Osteoblast (primary cell): ENCODE data around the gene NTRK3. TPM values are rescaled to one million over a fixed set of nuclear protein-coding genes. Genes with fewer than 3 reads are reported as not detected.

ENCODE experiments used
- DNase-seq: peaks from one replicate; pipeline ENCODE4 v3.0.0; 2011; ENCODE audit warnings: low spot score, mixed read lengths; ENCODE audit not compliant: insufficient read length; ENCODE audit errors: missing footprints
- H2AFZ ChIP-seq: 2 replicates; pipeline ENCODE4 v1.6.0; 2011; ENCODE audit warnings: mild to moderate bottlenecking, low read length
- H3K27ac ChIP-seq: 2 replicates; pipeline ENCODE4 v1.5.1; 2011; ENCODE audit warnings: mild to moderate bottlenecking, low read depth, low read length, moderate library complexity
- H3K27me3 ChIP-seq: 2 replicates; pipeline ENCODE4 v1.6.0; 2012; ENCODE audit warnings: mild to moderate bottlenecking, control low read depth, inconsistent platforms, low read length, moderate library complexity; ENCODE audit not compliant: insufficient read depth
- H3K36me3 ChIP-seq: 2 replicates; pipeline ENCODE4 v1.5.1; 2011; ENCODE audit warnings: mild to moderate bottlenecking, low read length, control low read depth, moderate library complexity; ENCODE audit not compliant: insufficient read depth
- H3K4me1 ChIP-seq: 2 replicates; pipeline ENCODE4 v1.5.1; 2011; ENCODE audit warnings: mild to moderate bottlenecking, low read length, control low read depth, moderate library complexity; ENCODE audit not compliant: insufficient read depth
- H3K4me2 ChIP-seq: 2 replicates; pipeline ENCODE4 v1.6.0; 2011; ENCODE audit warnings: mild to moderate bottlenecking, low read length; ENCODE audit not compliant: insufficient read depth
- H3K4me3 ChIP-seq: fragments of 200-600 bp; sonication (generic); 3 replicates; pipeline ENCODE4 v1.5.1; 2012; ENCODE audit warnings: mild to moderate bottlenecking, low read length, inconsistent platforms; ENCODE audit not compliant: insufficient read depth
- H3K79me2 ChIP-seq: 2 replicates; pipeline ENCODE4 v1.6.0; 2012; ENCODE audit warnings: mild to moderate bottlenecking, low read length, control low read depth, inconsistent platforms; ENCODE audit not compliant: insufficient read depth
- H3K9me3 ChIP-seq: 2 replicates; pipeline ENCODE4 v1.5.1; 2011; ENCODE audit warnings: low read depth, low read length, control low read depth
- H4K20me1 ChIP-seq: 2 replicates; pipeline ENCODE4 v1.6.0; 2012; ENCODE audit warnings: mild to moderate bottlenecking, low read length, control low read depth; ENCODE audit not compliant: insufficient read depth
- CTCF ChIP-seq: IDR thresholded peaks from 2 replicates; pipeline ENCODE4 v1.5.1; 2011; ENCODE audit warnings: mild to moderate bottlenecking, low read depth, low read length, moderate library complexity; ENCODE audit errors: extremely low read depth
- total RNA-seq: library from RNA; depleted of rRNA; stranded (reverse); fragments of >200 nt; gene quantifications from 2 replicates; pipeline ENCODE4 v1.2.3, GENCODE V29; 2012

Gene NTRK3
- total RNA-seq, 1 donor: 0.72 TPM

- Histone ChIP-seq H4K20me1 (no peaks in the 10 kb centered on the region), H3K36me3 (no peaks in the 10 kb centered on the region), H3K27ac (no peak overlapping the region), H3K4me3 (no peak overlapping the region), H3K27me3 (no peaks in the 10 kb centered on the region), H3K4me2 (no peak overlapping the region), H3K9me3 (no peaks in the 10 kb centered on the region), H3K4me1 (peaks cover 3% of the 10 kb centered on the region), H3K79me2 (no peaks in the 10 kb centered on the region), H2AFZ (no peak overlapping the region)
- no peak for DNase-seq
- TF ChIP-seq CTCF: no peak
Observed at GRCh38 chr15:88019656-88020055, 236.9 kb downstream of the NTRK3 start.

- no peaks in the 10 kb centered on the region for H3K9me3 ChIP-seq
- no peaks in the 10 kb centered on the region for H3K27me3 ChIP-seq
- peaks cover 3% of the 10 kb centered on the region for H3K4me1 ChIP-seq
- H3K79me2 ChIP-seq: no peaks in the 10 kb centered on the region
- no peak overlapping the region for H3K4me3 ChIP-seq
- H3K27ac ChIP-seq: no peak overlapping the region
- no peak for DNase-seq
- H2AFZ ChIP-seq: no peak overlapping the region
- no peaks in the 10 kb centered on the region for H3K36me3 ChIP-seq
- H4K20me1 ChIP-seq: no peaks in the 10 kb centered on the region
- no peak overlapping the region for H3K4me2 ChIP-seq
- no peak for TF ChIP-seq CTCF
Observed at GRCh38 chr15:88018869-88019641, 237.5 kb downstream of the NTRK3 start.

- no peaks in the 10 kb centered on the region for H3K9me3 ChIP-seq
- H2AFZ ChIP-seq: no peak overlapping the region
- H3K27me3 ChIP-seq: no peaks in the 10 kb centered on the region
- TF ChIP-seq CTCF: no peak
- H3K27ac ChIP-seq: no peak overlapping the region
- H3K79me2 ChIP-seq: no peaks in the 10 kb centered on the region
- no peaks in the 10 kb centered on the region for H3K36me3 ChIP-seq
- no peaks in the 10 kb centered on the region for H4K20me1 ChIP-seq
- DNase-seq: no peak
- no peak overlapping the region for H3K4me3 ChIP-seq
- H3K4me1 ChIP-seq: peaks cover 3% of the 10 kb centered on the region
- no peak overlapping the region for H3K4me2 ChIP-seq
Observed at GRCh38 chr15:88017753-88018152, 238.8 kb downstream of the NTRK3 start.

- Histone ChIP-seq H3K9me3 (no peaks in the 10 kb centered on the region), H3K27me3 (no peaks in the 10 kb centered on the region), H3K4me3 (no peak overlapping the region), H3K4me2 (no peak overlapping the region), H4K20me1 (no peaks in the 10 kb centered on the region), H2AFZ (no peak overlapping the region), H3K4me1 (peaks cover 3% of the 10 kb centered on the region), H3K36me3 (no peaks in the 10 kb centered on the region), H3K79me2 (no peaks in the 10 kb centered on the region), H3K27ac (no peak overlapping the region)
- DNase-seq: no peak
- no peak for TF ChIP-seq CTCF
Observed at GRCh38 chr15:88016406-88016805, 240.1 kb downstream of the NTRK3 start.
